Right kidney (tissue), 1 donor: Measurements from ENCODE around the gene TRIP12.

Experiments
- DNase-seq: peaks from one replicate; pipeline ENCODE4 v3.0.0-alpha.2; 2016

TRIP12 gene

DNA sequence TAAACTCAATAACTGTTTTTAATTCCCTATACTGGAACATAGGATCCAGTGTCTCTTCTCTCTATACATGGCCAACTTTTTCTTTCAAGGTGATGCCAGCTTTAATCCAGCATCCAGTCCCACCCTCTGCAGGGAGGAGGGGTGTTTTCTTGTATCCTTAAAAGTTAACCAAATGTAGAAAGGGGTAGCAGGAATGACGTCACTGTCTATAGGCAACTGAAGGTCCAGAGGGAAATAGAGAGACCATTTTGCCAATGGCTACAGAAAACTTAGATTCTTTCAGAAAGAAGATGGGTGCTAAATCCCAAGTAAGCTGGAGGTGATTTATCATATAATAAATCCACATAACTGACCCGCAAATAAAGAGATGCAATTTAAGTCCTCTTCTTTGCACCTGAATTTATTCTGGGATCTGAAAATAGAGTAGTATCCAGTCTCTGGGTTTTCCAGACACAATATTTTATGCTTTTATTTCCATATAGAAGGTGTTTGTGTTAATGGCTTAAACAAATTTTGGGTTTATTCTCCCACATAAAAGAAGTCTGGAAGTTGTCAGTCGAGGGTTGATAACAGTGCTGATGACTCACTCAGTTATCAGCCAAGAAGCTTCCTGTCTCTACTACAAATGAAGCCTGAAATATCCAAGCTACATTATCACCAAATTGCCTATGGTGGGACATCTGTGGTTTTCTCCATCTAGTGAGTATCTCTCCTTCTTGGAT, 201.7 kb downstream of the TRIP12 start:
- no peak for DNase-seq

DNA sequence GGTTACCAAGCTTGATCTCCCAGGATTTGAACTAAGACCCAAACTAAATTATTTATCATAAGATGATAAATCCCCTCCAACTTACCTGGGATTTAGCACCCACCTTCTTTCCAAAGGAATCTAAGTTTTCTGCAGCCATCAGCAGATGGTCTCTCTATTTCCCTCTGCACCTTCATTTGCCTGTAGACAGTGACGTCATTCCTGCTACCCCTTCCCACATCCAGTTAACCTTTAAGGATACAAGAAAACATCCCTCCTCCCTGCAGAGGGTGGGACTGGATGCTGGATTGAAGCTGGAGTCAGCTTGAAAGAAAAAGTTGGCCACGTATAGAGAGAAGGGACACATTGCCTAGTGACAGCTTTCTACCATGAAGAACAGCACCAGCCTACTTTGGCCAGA, 203.8 kb downstream of the TRIP12 start:
- DNase-seq: no peak

GRCh38 chr2:229715895-229716507, 205.8 kb downstream of the TRIP12 start:
- peak; percentile 25 for DNase-seq

DNA sequence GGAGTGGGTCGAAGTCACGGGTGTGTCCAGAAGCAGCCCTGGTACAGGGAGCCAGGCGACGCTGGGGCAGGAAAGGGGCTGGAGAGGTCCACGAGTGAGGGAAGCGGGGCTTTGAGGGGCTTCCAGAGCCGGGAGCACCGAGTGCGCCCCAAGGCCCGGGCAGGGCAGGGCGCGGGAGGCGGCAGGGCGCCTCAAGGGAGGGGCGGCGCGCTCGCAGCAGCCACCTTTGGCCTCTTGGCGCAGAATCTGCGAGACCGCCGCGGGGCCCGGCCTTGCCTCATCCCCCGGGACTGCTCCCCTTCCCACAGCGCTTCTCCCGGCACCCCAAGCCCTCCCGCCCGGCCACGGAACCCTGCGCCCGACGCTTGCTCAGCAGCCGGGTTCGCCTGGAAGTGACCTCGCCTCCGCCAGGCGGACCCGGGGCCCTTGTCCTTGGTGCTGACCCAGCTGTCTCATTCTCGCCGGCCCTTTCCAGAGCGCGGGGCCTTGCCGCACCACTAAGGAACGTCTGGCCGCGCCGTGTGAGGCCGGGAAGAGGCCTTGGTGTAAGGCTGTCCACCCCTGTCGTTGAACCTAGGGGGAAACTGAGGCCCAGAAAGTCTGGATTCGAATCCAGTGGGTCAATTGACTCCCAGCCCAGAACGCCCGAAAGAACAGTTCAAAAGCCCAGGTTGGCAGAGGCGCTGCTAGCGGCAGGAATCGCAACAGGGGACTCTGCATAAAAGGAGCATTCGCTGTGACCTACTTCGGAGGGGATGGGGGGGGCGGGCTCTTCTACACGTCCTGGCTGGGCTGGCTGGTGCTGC, 206.9 kb downstream of the TRIP12 start:
- DNase-seq: peak; percentile 70

DNA sequence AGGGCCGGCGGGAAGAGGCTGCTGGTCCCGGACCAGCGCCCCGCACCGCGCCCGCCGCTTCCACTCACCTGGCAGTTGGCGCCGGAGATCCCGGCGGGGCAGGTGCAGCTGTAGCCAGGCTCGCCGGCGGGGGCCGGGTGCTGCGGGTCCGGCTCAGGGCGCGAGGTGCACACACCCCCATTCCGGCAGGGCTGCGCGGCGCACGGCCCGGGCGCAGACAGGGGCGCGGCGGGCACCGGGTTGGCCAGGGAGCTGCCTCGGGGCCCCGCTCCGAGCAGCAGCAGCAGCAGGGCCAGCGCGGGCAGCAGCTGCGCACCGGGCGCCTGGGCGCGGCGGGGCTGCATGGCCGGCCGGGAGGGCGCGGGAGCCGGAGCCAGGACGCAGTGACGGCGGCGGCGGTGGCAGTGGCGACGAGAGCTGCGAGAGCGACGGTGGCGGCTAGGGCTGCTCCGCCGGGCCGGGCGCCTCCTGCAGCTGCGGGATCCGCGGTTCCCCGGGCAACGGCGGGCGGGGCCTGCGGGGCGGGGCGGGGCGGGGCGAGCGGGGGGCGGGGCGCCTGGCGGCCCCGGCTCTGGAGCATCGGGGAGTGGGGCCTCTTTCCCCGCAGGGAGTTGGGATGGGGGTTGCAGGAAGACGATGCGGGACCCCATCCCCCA, 207.6 kb downstream of the TRIP12 start, which contains the start of gene DNER:
TSS of gene DNER (minus strand) at position 476 of the 656 bp plus-strand sequence. CDS start at position 344, 132 bp downstream.
- DNase-seq: no peak
